GM12872 (cell line): ENCODE results near the gene NPM1.

Experiments
- TF ChIP-seq, protein P1 (sequence below): IDR thresholded peaks from 3 replicates; pipeline ENCODE4 v1.5.1; 2011; ENCODE audit warnings: low read depth, mild to moderate bottlenecking, low read length, moderate library complexity; ENCODE audit not compliant: insufficient read depth

NPM1 gene

GRCh38 chr5:171387345-171387969, at the start of gene NPM1:
Gene NPM1, plus strand, starts transcription at chr5:171387849. Its CDS starts 100 bp downstream, at chr5:171387949.
- TF ChIP-seq, protein P1, sequence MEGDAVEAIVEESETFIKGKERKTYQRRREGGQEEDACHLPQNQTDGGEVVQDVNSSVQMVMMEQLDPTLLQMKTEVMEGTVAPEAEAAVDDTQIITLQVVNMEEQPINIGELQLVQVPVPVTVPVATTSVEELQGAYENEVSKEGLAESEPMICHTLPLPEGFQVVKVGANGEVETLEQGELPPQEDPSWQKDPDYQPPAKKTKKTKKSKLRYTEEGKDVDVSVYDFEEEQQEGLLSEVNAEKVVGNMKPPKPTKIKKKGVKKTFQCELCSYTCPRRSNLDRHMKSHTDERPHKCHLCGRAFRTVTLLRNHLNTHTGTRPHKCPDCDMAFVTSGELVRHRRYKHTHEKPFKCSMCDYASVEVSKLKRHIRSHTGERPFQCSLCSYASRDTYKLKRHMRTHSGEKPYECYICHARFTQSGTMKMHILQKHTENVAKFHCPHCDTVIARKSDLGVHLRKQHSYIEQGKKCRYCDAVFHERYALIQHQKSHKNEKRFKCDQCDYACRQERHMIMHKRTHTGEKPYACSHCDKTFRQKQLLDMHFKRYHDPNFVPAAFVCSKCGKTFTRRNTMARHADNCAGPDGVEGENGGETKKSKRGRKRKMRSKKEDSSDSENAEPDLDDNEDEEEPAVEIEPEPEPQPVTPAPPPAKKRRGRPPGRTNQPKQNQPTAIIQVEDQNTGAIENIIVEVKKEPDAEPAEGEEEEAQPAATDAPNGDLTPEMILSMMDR: no peak

DNA sequence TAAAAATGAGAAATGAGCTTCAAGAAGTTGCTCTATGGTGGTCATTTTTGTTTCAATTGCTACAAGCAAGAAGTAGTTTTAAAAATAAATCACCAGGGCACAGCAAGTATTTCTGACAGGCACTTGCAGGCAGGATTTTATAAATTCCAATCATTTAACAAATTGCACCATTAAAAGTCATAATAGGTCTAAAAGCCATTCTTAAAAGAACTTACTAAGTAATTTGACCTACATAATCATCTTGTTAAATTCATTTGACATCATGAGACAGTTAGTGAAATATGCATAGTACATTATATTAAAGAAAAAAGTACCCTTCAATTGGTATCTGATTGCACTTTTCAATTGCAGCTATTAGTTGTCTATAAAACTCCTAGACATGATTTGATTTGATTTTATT, 47.6 kb upstream of the NPM1 start:
- TF ChIP-seq, protein P1: no peak

GRCh38 chr5:171340491-171340890, 47.2 kb upstream of the NPM1 start:
- TF ChIP-seq, protein P1: no peak

GRCh38 chr5:171342362-171343111, 45.1 kb upstream of the NPM1 start:
- TF ChIP-seq, protein P1: peak; percentile 62

GRCh38 chr5:171344936-171345608, 42.6 kb upstream of the NPM1 start:
- TF ChIP-seq, protein P1: no peak

- TF ChIP-seq, protein P1: no peak
Observed at GRCh38 chr5:171351536-171352073, 36.0 kb upstream of the NPM1 start.

- TF ChIP-seq, protein P1: no peak
Observed at GRCh38 chr5:171355302-171355724, 32.3 kb upstream of the NPM1 start.
